Caco-2 (cell line): ENCODE results near the gene TNS3. TPM values are rescaled to one million over a fixed set of nuclear protein-coding genes. Genes with fewer than 3 reads are reported as not detected.

Experiments used
- BruUV-seq: library from RNA; stranded (reverse); fragments of 400-500 nt; replicated peaks from 2 replicates; lab custom pipeline; 2021; lab: Mats Ljungman, UMichigan
- CTCF ChIA-PET: fragments of 300-600 bp; sonication (Branson Sonifier 250); formaldehyde crosslinking; loops from one replicate; lab custom pipeline; 2022; ENCODE audit warnings: antibody characterized with exemption; lab: Charles Lee
- POLR2A ChIA-PET: fragments of 300-600 bp; sonication (Branson Sonifier 250); formaldehyde crosslinking; loops from one replicate; lab custom pipeline; 2022; ENCODE audit warnings: antibody characterized with exemption; lab: Charles Lee
- DNase-seq, 2 experiments: peaks; one replicate each; pipeline versions ENCODE4 v3.0.0 to v3.0.0-alpha.2; 2020 to 2022
- H3K27me3 ChIP-seq: replicated peaks from 2 replicates; pipeline ENCODE4 v1.6.0; 2011; ENCODE audit warnings: low read length; ENCODE audit not compliant: control insufficient read depth, insufficient read depth
- H3K36me3 ChIP-seq: 2 replicates; pipeline ENCODE4 v1.5.1; 2011; ENCODE audit warnings: low read length; ENCODE audit not compliant: control insufficient read depth, insufficient read depth
- H3K4me1 ChIP-seq: fragments of 250-450 bp; sonication (Bioruptor Pico); 2 replicates; pipeline ENCODE4 v1.5.1; 2020; ENCODE audit warnings: mild to moderate bottlenecking
- H3K4me3 ChIP-seq: 2 replicates; pipeline ENCODE4 v1.5.1; 2011; ENCODE audit warnings: low read depth, mild to moderate bottlenecking, control low read depth, low read length
- H3K9me3 ChIP-seq: fragments of 250-450 bp; sonication (Bioruptor Pico); 2 replicates; pipeline ENCODE4 v1.5.1; 2020; ENCODE audit warnings: mild to moderate bottlenecking, moderate library complexity
- H3K27ac Mint-ChIP-seq: one replicate; pipeline ENCODE4 v1.8.0; 2022; ENCODE audit warnings: mixed read lengths; ENCODE audit not compliant: unreplicated experiment
- H3K27me3 Mint-ChIP-seq: one replicate; pipeline ENCODE4 v1.8.0; 2022; ENCODE audit warnings: mixed read lengths; ENCODE audit not compliant: insufficient read depth, unreplicated experiment
- H3K36me3 Mint-ChIP-seq: one replicate; pipeline ENCODE4 v1.8.0; 2022; ENCODE audit warnings: mild to moderate bottlenecking, mixed read lengths; ENCODE audit not compliant: insufficient read depth, unreplicated experiment
- H3K4me1 Mint-ChIP-seq: one replicate; pipeline ENCODE4 v1.8.0; 2022; ENCODE audit warnings: low read depth, mixed read lengths; ENCODE audit not compliant: unreplicated experiment
- H3K4me3 Mint-ChIP-seq: one replicate; pipeline ENCODE4 v1.8.0; 2022; ENCODE audit warnings: mild to moderate bottlenecking, moderate library complexity, mixed read lengths; ENCODE audit not compliant: unreplicated experiment
- H3K9me3 Mint-ChIP-seq: one replicate; pipeline ENCODE4 v1.8.0; 2022; ENCODE audit warnings: mixed read lengths; ENCODE audit not compliant: unreplicated experiment
- intact Hi-C: fragments of 100-400 bp; cut with micrococcal nuclease; formaldehyde crosslinking; loops from one replicate; pipeline ENCODE4 v1.10.0; 2022; ENCODE audit not compliant: unreplicated experiment
- total RNA-seq: library from RNA; stranded (reverse); gene quantifications from 2 replicates; pipeline ENCODE4 v1.2.3, GENCODE V29; 2022
- TF ChIP-seq, protein P1 (sequence below), 2 experiments: fragments of 200-600 bp in 1 of 2; IDR thresholded peaks; 1 replicate in 1 of 2; 2 replicates in 1 of 2; pipeline versions ENCODE4 v1.5.1 to v1.8.0; 2011 to 2022; ENCODE audit warnings: antibody characterized with exemption in 1 of 2, control low read depth in 1 of 2, inconsistent platforms in 1 of 2, low read depth in 1 of 2, low read length in 1 of 2, mild to moderate bottlenecking in 1 of 2, moderate library complexity in 1 of 2; ENCODE audit not compliant: insufficient read depth in 1 of 2, severe bottlenecking in 1 of 2, unreplicated experiment in 1 of 2

TNS3 gene
- total RNA-seq, 1 experiment from 2014 or later: 263 TPM

GRCh38 chr7:47614450-47614849 is 32.5 kb upstream of the TNS3 start:
- no peak for DNase-seq
- ChIA-PET CTCF (no interaction called here), POLR2A (no interaction called here)
- no peak overlapping the region for H3K4me3 Mint-ChIP-seq
- H3K27ac Mint-ChIP-seq: no peak overlapping the region
- no peaks in the 10 kb centered on the region for H3K27me3 Mint-ChIP-seq
- Histone ChIP-seq H3K9me3 (no peaks in the 10 kb centered on the region), H3K4me3 (no peak overlapping the region), H3K4me1 (peaks cover 19% of the 10 kb centered on the region), H3K36me3 (no peaks in the 10 kb centered on the region), H3K27me3 (no peaks in the 10 kb centered on the region)
- H3K9me3 Mint-ChIP-seq: no peaks in the 10 kb centered on the region
- BruUV-seq: no TSS peak
- H3K36me3 Mint-ChIP-seq: no peaks in the 10 kb centered on the region
- peaks cover 26% of the 10 kb centered on the region for H3K4me1 Mint-ChIP-seq
- TF ChIP-seq, protein P1, sequence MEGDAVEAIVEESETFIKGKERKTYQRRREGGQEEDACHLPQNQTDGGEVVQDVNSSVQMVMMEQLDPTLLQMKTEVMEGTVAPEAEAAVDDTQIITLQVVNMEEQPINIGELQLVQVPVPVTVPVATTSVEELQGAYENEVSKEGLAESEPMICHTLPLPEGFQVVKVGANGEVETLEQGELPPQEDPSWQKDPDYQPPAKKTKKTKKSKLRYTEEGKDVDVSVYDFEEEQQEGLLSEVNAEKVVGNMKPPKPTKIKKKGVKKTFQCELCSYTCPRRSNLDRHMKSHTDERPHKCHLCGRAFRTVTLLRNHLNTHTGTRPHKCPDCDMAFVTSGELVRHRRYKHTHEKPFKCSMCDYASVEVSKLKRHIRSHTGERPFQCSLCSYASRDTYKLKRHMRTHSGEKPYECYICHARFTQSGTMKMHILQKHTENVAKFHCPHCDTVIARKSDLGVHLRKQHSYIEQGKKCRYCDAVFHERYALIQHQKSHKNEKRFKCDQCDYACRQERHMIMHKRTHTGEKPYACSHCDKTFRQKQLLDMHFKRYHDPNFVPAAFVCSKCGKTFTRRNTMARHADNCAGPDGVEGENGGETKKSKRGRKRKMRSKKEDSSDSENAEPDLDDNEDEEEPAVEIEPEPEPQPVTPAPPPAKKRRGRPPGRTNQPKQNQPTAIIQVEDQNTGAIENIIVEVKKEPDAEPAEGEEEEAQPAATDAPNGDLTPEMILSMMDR (IDR thresholded peaks at IDR 0.05; ENCODE audit: insufficient read depth in 1 of 2, low read depth in 1 of 2, low read length in 1 of 2, severe bottlenecking in 1 of 2, unreplicated experiment in 1 of 2): no peak
- intact Hi-C loops: no loop called here

DNA sequence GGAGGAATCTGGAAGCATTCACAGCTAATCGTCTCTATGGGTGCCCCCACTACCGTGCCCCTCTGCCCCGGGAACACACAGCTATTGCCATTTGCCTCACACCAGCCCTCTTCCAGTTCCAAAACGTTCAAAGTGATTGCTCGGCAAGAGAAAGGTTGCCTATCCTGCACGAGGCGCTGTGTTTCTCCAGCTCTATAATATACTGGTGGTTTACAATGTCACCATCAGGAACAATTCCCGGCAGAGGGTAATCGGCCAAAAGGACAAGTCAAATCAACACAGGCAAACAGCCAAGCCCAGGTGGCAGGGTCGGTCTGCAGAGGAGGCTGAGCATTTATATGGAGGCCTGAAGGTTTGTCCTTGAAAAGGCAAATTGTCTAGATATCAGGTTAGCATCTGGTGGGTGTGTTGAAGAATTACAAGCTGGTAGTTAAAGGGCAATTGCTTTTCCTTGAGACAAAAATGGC is 29.2 kb upstream of the TNS3 start:
- BruUV-seq: no TSS peak
- no peak overlapping the region for H3K4me3 Mint-ChIP-seq
- intact Hi-C loops: no loop called here
- Histone ChIP-seq H3K36me3 (no peaks in the 10 kb centered on the region), H3K27me3 (no peaks in the 10 kb centered on the region), H3K9me3 (no peaks in the 10 kb centered on the region), H3K4me1 (peaks cover 42% of the 10 kb centered on the region), H3K4me3 (no peak overlapping the region)
- no peaks in the 10 kb centered on the region for H3K27me3 Mint-ChIP-seq
- no peaks in the 10 kb centered on the region for H3K36me3 Mint-ChIP-seq
- no peaks in the 10 kb centered on the region for H3K9me3 Mint-ChIP-seq
- peaks cover 28% of the 10 kb centered on the region for H3K4me1 Mint-ChIP-seq
- ChIA-PET CTCF (interaction anchor here (1.0 to 1.5 kb wide), 2 partner anchors 30 to 208 kb away, joined by 3 to 10 read pairs; no protein-coding TSS in a partner anchor), POLR2A (interaction anchor here (1.1 to 1.3 kb wide), 3 partner anchors 12 to 54 kb away, joined by 4 to 9 read pairs (median 5); no protein-coding TSS in a partner anchor)
- TF ChIP-seq, protein P1 (IDR thresholded peaks at IDR 0.05; ENCODE audit: insufficient read depth in 1 of 2, low read depth in 1 of 2, low read length in 1 of 2, severe bottlenecking in 1 of 2, unreplicated experiment in 1 of 2): no peak
- no peak for DNase-seq
- peak overlapping the region; percentile 72 for H3K27ac Mint-ChIP-seq

- BruUV-seq: no TSS peak
Measured at GRCh38 chr7:47610506-47611044, 28.7 kb upstream of the TNS3 start.

More at GRCh38 chr7:47610506-47611044, 28.7 kb upstream of the TNS3 start:
- no peaks in the 10 kb centered on the region for H3K36me3 Mint-ChIP-seq
- DNase-seq: no peak
- ChIA-PET CTCF (interaction anchor here (1.0 to 1.5 kb wide), 2 partner anchors 29 to 209 kb away, joined by 3 to 10 read pairs; no protein-coding TSS in a partner anchor), POLR2A (interaction anchor here (1.1 to 1.3 kb wide), 3 partner anchors 13 to 54 kb away, joined by 4 to 9 read pairs (median 5); no protein-coding TSS in a partner anchor)
- Histone ChIP-seq H3K4me1 (peaks cover 47% of the 10 kb centered on the region), H3K27me3 (no peaks in the 10 kb centered on the region), H3K36me3 (no peaks in the 10 kb centered on the region), H3K9me3 (no peaks in the 10 kb centered on the region), H3K4me3 (no peak overlapping the region)
- TF ChIP-seq, protein P1 (IDR thresholded peaks at IDR 0.05; ENCODE audit: insufficient read depth in 1 of 2, low read depth in 1 of 2, low read length in 1 of 2, severe bottlenecking in 1 of 2, unreplicated experiment in 1 of 2): no peak
- no peaks in the 10 kb centered on the region for H3K27me3 Mint-ChIP-seq
- H3K4me3 Mint-ChIP-seq: no peak overlapping the region
- H3K4me1 Mint-ChIP-seq: peaks cover 33% of the 10 kb centered on the region
- H3K9me3 Mint-ChIP-seq: no peaks in the 10 kb centered on the region
- H3K27ac Mint-ChIP-seq: peak overlapping the region; percentile 72
- intact Hi-C loops: no loop called here
